RPMI7951 (cell line): ENCODE measurements around the gene DCAF6. TPM values are rescaled to one million over a fixed set of nuclear protein-coding genes. Genes with fewer than 3 reads are reported as not detected.

Experiments used
- DNase-seq: peaks from one replicate; pipeline ENCODE4 v3.0.0-alpha.2; 2012; ENCODE audit warnings: low read depth
- total RNA-seq: library from RNA; depleted of rRNA; stranded (reverse); fragments of >200 nt; shearing (Covaris generic); gene quantifications from 2 replicates; pipeline ENCODE4 v1.2.3, GENCODE V29; 2014; rRNA removed

The DCAF6 gene
- total RNA-seq, 1 experiment from 2014 or later, result 42.7 TPM

DNA sequence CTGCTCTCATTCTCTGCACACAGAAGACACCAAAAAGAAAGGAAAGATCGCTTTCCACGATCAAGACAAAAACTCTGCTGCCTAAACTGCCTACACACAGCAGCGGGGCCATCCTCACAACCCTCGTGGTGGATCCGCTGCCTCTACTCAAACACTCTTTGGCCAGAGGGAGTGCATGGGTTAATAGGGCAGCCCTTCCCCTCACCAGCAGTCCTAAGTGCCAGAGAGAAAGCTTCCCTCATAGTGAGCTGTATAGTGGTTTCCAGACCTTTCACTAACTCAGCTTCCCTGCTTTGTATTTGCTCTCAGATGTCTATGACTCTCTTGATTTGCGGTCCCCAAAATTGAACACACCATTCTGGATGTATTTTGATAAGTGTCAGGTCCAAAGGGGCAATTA lies 169.4 kb downstream of the DCAF6 start:
- no peak for DNase-seq

DNA sequence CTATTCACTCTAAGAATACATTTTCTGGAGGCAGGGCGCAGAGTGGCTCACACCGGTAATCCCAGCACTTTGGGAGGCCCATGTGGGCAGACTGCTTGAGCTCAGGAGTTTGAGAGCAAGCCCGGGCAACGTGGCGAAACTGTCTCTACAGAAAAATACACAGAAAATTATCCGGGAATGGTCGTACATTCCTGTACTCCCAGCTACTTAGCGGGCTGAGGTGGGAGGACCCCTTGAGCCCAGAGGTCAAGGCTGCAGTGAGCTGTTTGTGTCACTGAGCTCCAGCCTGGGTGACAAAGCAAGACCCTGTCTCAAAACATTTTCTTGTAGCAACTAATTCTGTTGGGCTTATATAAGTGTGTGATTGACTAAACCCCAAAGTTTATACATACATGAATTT lies 169.8 kb downstream of the DCAF6 start:
- no peak for DNase-seq

DNA sequence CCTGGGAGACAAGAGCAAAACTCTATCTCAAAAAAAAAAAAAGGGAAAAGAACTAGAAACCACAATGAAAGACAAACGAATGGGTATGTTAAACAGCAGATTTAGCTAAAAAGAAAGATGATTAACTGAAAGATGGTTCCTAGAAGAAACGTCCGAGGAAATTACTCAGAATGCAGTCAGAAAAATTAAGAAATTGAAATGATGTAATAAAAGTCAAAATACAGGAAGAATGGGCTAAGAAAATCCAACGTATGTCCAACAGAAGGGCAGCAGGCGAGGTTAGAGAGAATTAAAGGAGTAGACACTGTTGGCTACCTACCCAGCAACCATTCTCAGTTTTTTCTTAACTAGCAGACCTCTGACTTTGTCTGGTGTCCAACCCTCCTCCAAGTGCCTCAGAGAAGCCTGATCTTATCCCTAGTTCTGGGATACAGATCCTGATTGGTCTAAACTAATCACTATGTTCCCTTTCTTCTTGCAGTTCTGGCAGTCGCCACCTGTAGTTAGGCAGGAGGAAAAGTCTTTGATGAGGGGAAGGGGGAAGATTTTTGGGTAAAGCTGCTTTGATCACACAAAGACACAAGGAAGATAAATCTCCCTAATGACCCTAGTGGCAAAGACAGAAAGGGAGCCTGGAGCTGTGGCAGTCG lies 174.5 kb downstream of the DCAF6 start:
- DNase-seq, result no peak

DNA sequence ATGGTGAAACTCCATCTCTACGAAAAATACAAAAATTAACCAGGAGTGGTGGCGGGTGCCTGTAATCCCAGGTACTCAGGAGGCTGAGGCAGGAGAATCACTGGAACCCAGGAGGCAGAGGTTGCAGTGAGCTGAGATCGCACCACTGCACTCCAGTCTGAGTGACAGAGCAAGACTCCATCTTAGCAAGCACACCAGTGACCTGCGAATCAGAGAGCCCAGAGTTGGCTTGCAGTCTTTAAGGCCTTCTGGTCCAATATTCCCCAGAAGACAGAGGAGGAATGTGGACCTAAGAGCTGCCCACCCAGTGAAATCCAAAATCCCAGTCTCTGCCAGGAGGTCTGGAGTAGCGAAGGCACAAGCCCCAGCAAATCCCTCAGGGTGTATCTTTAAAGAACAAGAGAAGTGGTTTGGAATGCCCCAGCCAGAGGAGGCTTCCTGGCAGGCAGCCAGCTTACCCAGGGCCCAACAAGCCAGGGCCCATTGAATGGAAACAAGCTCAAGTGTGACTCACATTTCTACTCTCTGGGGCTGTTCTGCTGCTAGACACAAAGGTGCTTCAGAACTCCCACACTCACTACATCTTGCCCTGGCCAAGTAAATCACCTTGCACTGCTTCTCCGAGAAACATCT lies 176.3 kb downstream of the DCAF6 start:
- peak; percentile 91 for DNase-seq

DNA sequence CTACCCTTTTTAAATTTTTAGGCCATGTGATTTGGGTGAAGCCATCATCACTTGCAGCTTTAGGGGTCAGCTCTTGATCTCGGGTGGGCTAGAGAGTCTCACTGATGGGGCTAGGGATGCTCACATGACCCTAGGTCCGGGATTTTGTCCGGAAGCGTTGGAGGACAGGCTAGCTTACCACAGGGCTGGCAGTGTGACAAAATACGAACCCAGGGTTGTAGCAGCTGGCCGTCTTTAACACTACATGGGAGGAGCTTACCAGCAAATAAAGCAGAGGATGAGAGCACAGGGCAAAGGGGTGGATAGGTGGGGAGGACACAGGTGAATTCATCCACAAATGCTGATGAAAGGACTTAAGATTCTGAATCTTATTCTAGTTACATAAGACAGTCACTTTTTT lies 178.4 kb downstream of the DCAF6 start:
- peak; percentile 45 for DNase-seq

DNA sequence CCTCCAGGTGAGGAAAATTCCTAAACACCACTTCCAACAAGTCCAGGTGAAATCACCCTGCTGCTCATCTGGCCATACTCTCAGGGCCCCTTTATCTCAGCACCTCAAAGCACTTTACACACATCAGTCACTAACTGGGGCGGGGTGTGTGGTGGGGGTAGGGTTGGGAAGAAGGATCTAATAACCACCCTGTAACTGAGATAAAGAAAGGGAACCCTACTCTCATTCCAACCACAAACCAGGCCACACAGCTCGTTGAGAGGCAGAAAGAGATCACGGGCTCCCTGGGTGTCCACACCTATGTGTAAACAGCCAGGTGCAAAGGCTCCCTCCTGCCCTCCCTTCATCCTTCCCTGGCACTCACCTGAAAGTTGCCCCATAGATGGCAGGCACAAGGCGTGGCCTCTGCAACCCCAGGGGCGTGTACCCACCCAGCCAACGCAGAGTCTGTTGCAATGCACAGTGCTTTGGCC lies 179.9 kb downstream of the DCAF6 start:
- DNase-seq, result no peak

DNA sequence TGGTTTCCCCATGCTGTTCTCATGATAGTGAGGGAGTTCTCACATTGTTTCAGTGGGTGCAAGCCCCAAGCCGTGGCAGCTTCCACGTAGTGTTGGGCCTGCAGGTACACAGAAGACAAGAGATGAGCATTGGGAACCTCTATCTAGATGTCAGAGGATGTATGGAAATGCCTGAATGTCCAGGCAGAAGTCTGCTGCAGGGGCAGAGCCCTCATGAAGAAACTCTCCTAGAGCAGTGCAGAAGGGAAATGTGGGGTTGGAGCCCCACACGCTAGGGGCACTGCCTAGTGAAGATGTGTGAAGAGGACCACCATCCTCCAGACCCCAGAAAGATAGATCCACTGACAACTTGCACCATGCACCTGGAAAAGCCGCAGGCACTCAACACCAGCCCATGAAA lies 183.3 kb downstream of the DCAF6 start:
- no peak for DNase-seq

DNA sequence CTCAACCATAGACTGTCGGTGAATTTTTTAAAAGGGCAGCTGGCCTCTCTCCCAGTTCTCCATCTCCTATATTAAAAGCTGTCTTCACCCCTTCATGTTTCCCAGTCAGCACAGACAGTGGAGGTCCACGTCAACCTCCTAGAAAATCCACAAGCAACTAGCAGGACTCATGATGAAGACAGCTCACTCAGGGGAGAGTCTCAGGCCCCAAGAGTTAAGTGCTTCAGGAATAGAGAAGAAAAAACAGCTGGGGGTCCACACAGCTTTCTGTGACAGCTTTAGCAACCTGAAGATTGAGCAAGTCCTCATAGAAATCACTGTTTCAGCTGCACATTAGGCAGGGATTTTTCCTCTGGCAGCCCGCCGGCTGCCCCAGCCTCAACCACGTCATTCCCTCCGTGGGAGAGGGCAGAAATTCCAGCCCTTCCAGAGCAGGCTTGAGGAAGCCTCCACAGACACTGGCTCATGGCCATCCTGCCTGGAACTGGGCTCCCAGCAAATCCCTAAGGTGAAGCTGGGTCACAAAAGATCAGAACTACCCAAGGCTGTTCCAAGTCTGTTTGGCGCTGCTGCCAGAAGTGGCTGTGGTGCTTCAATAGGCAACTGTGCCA lies 185.0 kb downstream of the DCAF6 start:
- DNase-seq, result no peak

DNA sequence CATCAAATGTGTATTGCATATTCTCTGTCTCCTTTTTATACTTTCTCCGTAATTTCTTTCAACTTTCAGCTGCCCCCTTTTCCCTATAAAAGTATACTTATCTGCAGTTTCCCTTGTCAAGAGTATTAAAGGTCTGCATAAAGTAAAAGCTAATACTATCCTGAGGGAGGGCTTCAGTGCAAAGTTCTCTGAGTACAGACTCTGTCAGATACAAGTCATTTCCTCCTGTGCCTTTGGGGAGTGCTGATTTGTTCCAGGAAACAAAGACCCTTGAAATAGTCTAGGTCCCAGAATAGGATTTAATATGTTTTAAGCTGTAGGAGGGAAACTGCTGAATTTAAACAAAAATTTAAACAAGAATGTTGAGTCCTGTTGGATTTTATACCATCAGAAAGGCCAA lies 188.6 kb downstream of the DCAF6 start:
- DNase-seq, result no peak

Other genes starting within 250 kb of the DCAF6 start
- 48.0 and 59.1 TPM in 2 replicates for gene MPZL1, start 214.7 kb upstream of the DCAF6 start, total RNA-seq
- gene ADCY10, start 22.5 kb upstream of the DCAF6 start, total RNA-seq, result under 0.01 and 0.20 TPM in 2 replicates
- gene MPC2, start 389 bp downstream of the DCAF6 start, total RNA-seq, result 55.2 and 65.0 TPM in 2 replicates
- 5.4 and 6.3 TPM in 2 replicates for gene GPR161, start 200.2 kb downstream of the DCAF6 start, total RNA-seq
- 48.5 and 56.4 TPM in 2 replicates for gene TIPRL, start 242.3 kb downstream of the DCAF6 start, total RNA-seq